D721Med (cell line): ENCODE measurements around the gene BARX1.

Source experiments
- DNase-seq: peaks from one replicate; pipeline ENCODE4 v3.0.0; 2011; ENCODE audit warnings: low spot score; ENCODE audit not compliant: insufficient read length
- FAIRE-seq: peaks from 2 replicates; lab custom pipeline; 2011; peaks lifted over from hg19 to GRCh38; lab: Jason Lieb, UNC
- CTCF ChIP-seq: IDR thresholded peaks from 2 replicates; pipeline ENCODE4 v1.5.1; 2012; ENCODE audit warnings: mild to moderate bottlenecking, control low read depth; ENCODE audit not compliant: insufficient read depth; ENCODE audit errors: missing control alignments

The BARX1 gene

DNA sequence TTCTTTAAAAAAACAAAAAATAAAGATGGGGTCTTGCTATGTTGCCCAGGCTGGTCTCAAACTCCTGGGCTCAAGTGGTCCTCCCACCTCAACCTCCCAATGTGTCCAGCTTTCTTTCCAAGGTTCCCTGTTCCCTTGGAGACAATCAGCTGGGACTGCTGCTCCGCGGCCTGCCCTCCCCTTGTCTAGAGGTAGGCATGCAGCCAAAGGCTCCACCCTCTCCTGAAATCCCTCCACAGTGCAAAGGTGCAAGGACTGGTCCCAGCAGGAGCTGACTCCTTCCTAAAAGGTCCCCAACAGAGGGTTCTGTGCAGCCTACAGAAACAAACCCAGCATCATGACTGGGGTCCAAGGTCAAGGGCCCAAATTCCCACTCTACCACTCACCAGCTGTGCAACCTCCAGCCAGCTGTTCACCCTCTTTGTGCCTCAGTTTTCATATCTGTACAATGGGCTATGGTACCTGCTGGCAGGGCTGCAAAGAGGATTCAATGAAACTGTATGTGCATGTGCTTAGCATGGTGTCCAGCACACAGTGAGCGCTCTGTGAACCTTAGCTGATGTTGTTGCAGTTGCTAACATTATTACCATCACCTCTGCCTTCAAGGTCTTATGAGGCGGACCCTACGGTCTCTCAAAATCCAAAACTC is 47.5 kb downstream of the BARX1 start:
- no peak for TF ChIP-seq CTCF
- DNase-seq (no peak), FAIRE-seq (no peak)

GRCh38 chr9:93906195-93906880 is 48.8 kb downstream of the BARX1 start:
- DNase-seq, result no peak
- no peak for TF ChIP-seq CTCF
- no peak for FAIRE-seq

GRCh38 chr9:93905473-93906133 is 49.6 kb downstream of the BARX1 start:
- TF ChIP-seq CTCF, result no peak
- FAIRE-seq, result no peak

GRCh38 chr9:93904649-93905472 is 50.3 kb downstream of the BARX1 start:
- FAIRE-seq (no peak), DNase-seq (no peak)
- TF ChIP-seq CTCF, result no peak

More at GRCh38 chr9:93905473-93906133, 49.6 kb downstream of the BARX1 start:
- DNase-seq, result no peak

- TF ChIP-seq CTCF, result no peak
- DNase-seq (no peak), FAIRE-seq (no peak)
Observed at GRCh38 chr9:93903886-93904648, 51.1 kb downstream of the BARX1 start.
